Effector memory CD8-positive, alpha-beta T cell (primary cell): ENCODE results near the gene WRNIP1.

Source experiments
- ATAC-seq: fragments of 150-1000 bp; cut with Tn5 transposase; replicated peaks from 2 replicates; pipeline ENCODE4 v1.10.0; 2021; ENCODE audit warnings: mild to moderate bottlenecking, moderate library complexity
- DNase-seq, 3 experiments: peaks; one replicate each; pipeline ENCODE4 v3.0.0; 2021
- H3K27ac Mint-ChIP-seq, 2 donors: one replicate each; pipeline ENCODE4 v1.8.0; 2022; ENCODE audit warnings: mild to moderate bottlenecking in 2 of 2, mixed read lengths in 2 of 2, moderate library complexity in 2 of 2
- H3K27me3 Mint-ChIP-seq, 2 donors: one replicate each; pipeline ENCODE4 v1.8.0; 2022; ENCODE audit warnings: mixed read lengths in 2 of 2
- H3K36me3 Mint-ChIP-seq: one replicate; pipeline ENCODE4 v1.8.0; 2022; ENCODE audit warnings: mild to moderate bottlenecking, moderate library complexity, mixed read lengths; ENCODE audit not compliant: insufficient read depth
- H3K4me1 Mint-ChIP-seq, 2 donors: one replicate each; pipeline ENCODE4 v1.8.0; 2022; ENCODE audit warnings: low read depth in 2 of 2, mixed read lengths in 2 of 2
- H3K4me3 Mint-ChIP-seq, 2 donors: one replicate each; pipeline ENCODE4 v1.8.0; 2022; ENCODE audit warnings: mild to moderate bottlenecking in 2 of 2, mixed read lengths in 2 of 2, moderate library complexity in 2 of 2
- H3K9me3 Mint-ChIP-seq, 2 donors: one replicate each; pipeline ENCODE4 v1.8.0; 2022; ENCODE audit warnings: mixed read lengths in 2 of 2

WRNIP1 gene

DNA sequence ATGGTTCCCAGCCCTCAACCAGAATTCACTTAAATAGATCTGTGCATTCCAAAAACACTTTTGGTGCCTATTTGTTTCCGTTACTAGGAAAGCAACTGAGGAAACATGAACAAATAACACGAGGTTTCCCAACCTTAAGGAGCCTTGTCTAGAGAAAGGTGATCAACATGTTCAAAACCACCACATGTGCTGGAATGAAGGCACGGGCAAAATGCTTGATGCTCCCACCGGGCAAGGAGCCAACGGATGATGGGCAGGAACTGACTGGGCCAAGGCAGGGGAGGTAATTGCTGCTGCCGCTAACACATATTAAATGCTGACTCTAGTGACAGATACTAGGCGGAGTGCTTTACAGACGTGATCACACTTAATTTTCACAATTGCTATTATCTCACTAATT is 17.0 kb upstream of the WRNIP1 start:
- peaks cover 3 to 5% of the 10 kb centered on the region in 2 donors for H3K4me1 Mint-ChIP-seq
- H3K9me3 Mint-ChIP-seq = no peaks in the 10 kb centered on the region
- H3K36me3 Mint-ChIP-seq = no peaks in the 10 kb centered on the region
- H3K27me3 Mint-ChIP-seq = peaks cover 4 to 10% of the 10 kb centered on the region in 2 donors
- no peak overlapping the region for H3K4me3 Mint-ChIP-seq
- DNase-seq = no peak
- H3K27ac Mint-ChIP-seq = no peak overlapping the region
- no peak for ATAC-seq

DNA sequence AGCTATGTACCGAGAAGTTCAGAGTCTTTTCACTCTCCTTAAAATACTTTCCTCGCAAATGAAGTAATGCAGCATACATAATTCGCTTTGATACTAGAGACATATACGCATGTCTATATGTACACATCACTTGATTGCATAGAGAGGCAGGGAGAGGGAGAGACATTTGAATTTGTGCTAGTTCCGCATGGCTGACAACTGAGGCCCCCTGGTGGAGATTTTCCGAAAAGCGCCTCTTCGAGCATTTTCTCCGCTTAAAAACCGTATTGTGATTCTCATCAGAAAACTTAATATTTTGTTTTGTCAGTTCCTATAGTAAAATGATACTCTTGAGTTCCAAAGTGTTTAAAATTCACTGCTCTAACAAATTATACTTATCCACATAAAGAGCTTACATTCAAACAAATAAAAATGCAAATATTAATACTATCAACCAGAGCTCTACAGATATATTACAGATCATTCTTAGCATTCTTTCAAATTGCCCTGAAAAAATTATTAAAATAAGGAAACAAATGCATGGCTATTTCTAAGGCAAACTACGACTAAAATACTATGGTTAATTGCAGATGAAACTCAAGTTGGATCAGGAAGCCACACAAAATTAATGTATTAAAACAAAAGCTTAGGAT is 15.1 kb upstream of the WRNIP1 start:
- no peak overlapping the region for H3K4me3 Mint-ChIP-seq
- H3K36me3 Mint-ChIP-seq = no peaks in the 10 kb centered on the region
- peak; percentile 72 for ATAC-seq
- H3K27ac Mint-ChIP-seq = no peak overlapping the region
- peaks cover 3 to 11% of the 10 kb centered on the region in 2 donors for H3K4me1 Mint-ChIP-seq
- H3K27me3 Mint-ChIP-seq = no peaks in the 10 kb centered on the region
- peak; percentile 58 to 76 (median 64) for DNase-seq
- H3K9me3 Mint-ChIP-seq = no peaks in the 10 kb centered on the region

DNA sequence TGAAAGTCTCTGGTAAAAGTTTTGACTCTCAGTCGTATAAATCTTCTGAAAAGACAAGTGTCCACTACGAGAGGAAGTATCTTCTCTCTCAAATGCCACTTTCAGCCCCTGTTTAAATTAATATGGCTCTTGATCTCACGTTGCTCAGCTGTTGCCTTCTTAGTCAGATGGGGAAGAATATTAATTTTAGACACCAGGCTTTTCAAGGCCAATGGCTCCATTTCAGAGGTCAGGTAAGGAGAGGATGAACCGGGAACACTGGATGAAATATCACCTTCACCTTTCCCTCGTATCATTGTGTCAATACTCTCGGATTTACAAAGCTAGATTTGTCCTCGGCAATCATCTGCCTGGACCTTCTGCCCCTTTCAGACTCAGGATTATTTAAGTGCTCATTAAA is 14.4 kb upstream of the WRNIP1 start, which contains the start of gene MYLK4:
MYLK4 (minus strand) TSS at position 91 of the 400 bp plus-strand sequence. CDS start 1,628 bp downstream, outside the sequence.
- H3K9me3 Mint-ChIP-seq = no peaks in the 10 kb centered on the region
- peaks cover 5 to 7% of the 10 kb centered on the region in 2 donors for H3K27me3 Mint-ChIP-seq
- no peak within 1 kb of the TSS for H3K4me3 Mint-ChIP-seq
- H3K27ac Mint-ChIP-seq = no peak within 1 kb of the TSS
- DNase-seq (no peak), ATAC-seq (no peak)
- H3K36me3 Mint-ChIP-seq = no peaks in the 10 kb centered on the region
- peaks cover 3 to 11% of the 10 kb centered on the region in 2 donors for H3K4me1 Mint-ChIP-seq

DNA sequence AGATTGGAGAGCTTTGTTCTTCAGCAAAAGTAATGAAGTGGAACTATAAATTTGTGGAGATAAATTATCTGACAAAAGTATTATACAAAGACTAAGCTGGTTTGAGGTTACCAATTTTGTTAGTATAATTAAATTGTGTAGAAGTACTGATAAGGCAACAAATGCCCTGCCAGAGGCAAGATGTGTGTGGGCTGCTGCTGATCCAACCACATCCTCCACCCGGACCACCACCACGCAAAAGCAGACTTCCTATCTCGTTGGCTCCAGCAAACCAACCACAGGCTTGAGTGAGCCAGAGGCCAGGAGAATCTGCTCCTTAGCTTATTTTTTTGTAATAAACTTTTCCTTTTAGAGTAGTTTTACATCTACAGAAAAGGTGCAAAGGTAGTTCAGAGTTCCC is 13.3 kb upstream of the WRNIP1 start:
- Mint-ChIP-seq H3K4me3 (no peak overlapping the region), H3K27ac (no peak overlapping the region), H3K9me3 (no peaks in the 10 kb centered on the region), H3K36me3 (no peaks in the 10 kb centered on the region), H3K4me1 (peaks cover 3 to 11% of the 10 kb centered on the region in 2 donors), H3K27me3 (peaks cover 15 to 16% of the 10 kb centered on the region in 2 donors)
- DNase-seq = no peak
- ATAC-seq = no peak

DNA sequence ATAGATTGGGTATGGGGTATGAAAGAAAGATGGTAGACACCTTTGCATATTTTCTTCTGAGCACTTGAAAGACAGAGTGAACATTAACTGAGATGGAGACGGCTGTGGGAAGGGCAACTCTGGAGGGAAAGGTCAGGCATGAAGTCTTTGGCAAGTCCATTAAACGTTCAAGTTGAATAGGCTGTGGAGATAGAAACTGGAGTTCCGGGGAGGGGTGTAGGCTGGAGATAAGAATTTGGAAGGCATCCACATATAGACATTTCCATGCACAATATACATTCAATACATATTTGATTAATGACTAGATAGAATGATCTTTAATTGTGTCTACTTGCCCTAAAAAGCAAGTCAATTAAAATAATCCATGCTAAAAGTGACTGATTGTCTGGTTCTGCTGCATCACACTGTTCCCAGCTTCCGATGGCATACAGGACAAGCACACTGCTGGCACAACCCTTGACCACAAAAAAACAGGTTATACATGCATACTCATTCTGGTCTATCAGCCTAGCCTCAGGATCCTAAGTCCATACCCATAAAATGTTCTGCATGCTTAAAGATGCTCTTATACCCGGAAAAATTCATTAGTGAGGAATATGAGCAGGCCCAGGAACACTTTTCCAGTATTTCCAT is 12.6 kb upstream of the WRNIP1 start:
- Mint-ChIP-seq H3K9me3 (no peaks in the 10 kb centered on the region), H3K36me3 (no peaks in the 10 kb centered on the region), H3K4me3 (no peak overlapping the region), H3K27ac (no peak overlapping the region), H3K4me1 (peaks cover 3 to 11% of the 10 kb centered on the region in 2 donors), H3K27me3 (peaks cover 15 to 16% of the 10 kb centered on the region in 2 donors)
- DNase-seq (no peak), ATAC-seq (no peak)

DNA sequence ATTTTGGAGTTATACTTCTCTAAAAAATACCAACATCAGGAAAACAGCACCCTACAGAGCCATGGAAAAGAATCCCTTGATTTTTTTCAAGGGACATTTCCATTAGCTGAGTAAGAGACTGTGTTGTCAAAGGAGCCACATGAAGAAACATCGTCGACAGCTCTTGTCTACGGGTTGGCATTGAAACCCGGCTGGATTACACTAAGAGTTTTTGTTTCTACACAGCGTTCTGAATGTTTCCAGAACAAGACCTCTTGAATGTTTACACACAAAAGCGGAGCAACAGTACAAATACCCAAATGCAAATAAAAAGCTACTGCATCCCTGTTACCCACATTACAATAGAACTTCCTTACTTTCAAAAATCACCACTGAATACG is 12.1 kb upstream of the WRNIP1 start:
- H3K27me3 Mint-ChIP-seq = peaks cover 15 to 16% of the 10 kb centered on the region in 2 donors
- no peak overlapping the region for H3K4me3 Mint-ChIP-seq
- H3K9me3 Mint-ChIP-seq = no peaks in the 10 kb centered on the region
- no peak for ATAC-seq
- DNase-seq = no peak
- no peaks in the 10 kb centered on the region for H3K36me3 Mint-ChIP-seq
- H3K4me1 Mint-ChIP-seq = peaks cover 3 to 11% of the 10 kb centered on the region in 2 donors
- no peak overlapping the region for H3K27ac Mint-ChIP-seq

DNA sequence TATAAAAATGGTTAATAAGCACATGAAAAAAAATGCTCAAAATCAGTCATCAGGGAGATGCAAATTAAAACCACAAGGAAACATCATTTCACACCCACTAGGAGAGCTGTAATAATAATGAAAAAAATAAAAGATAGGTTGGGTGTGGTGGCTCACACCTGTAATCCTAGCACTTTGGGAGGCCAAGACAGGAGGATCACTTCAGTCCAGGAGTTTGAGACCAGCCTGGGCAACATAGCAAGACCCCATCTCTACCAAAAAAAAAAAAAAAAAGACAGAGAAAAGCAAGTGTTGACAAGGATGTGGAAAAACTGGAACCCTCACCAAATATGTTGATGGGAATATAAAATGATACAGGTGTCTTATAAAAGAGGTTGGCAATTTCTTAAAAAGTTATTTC is 11.4 kb upstream of the WRNIP1 start:
- H3K4me1 Mint-ChIP-seq = peaks cover 3 to 11% of the 10 kb centered on the region in 2 donors
- no peaks in the 10 kb centered on the region for H3K36me3 Mint-ChIP-seq
- H3K9me3 Mint-ChIP-seq = no peaks in the 10 kb centered on the region
- no peak for DNase-seq
- no peak overlapping the region for H3K4me3 Mint-ChIP-seq
- no peak overlapping the region for H3K27ac Mint-ChIP-seq
- ATAC-seq = no peak
- H3K27me3 Mint-ChIP-seq = peaks cover 15 to 16% of the 10 kb centered on the region in 2 donors

DNA sequence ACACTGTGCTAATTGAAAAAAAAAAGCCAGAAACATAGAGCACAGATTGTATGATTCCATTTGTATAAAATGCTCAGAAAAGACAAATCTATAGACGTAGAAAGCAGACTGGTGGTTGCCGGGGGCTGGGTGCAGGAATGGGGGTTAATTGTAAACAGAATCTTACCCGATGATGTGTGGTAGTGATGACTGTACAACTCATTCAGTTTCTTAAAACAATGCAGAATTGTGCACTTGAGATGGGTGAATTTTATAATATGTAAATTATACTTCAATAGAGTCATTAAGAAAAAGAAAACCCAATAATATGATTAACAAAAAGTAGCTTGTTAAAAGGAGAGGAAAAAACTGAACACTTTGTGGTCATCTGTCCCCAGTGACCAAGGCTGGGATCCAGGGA is 10.8 kb upstream of the WRNIP1 start:
- DNase-seq (no peak), ATAC-seq (no peak)
- Mint-ChIP-seq H3K36me3 (no peaks in the 10 kb centered on the region), H3K4me1 (peaks cover 3 to 11% of the 10 kb centered on the region in 2 donors), H3K4me3 (no peak overlapping the region), H3K9me3 (no peaks in the 10 kb centered on the region), H3K27ac (no peak overlapping the region), H3K27me3 (peaks cover 15 to 16% of the 10 kb centered on the region in 2 donors)

DNA sequence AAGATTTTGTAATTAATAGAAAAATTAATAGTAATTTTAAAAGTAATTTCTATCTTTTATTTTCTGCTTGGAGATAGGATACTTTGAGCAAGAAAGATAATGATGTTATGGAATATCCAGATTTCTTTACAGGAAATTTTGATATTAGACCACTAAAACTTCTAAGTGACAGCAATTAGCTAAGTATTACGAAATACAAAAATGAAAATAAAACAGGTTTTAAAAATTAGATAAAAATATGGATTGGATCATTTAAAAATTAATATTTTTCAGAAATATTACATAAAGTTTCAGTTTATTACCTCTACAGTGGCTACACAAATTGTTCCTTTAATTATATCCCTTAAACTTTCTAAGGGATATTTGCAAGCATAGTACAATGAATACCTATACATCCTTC is 10.3 kb upstream of the WRNIP1 start:
- Mint-ChIP-seq H3K4me1 (peaks cover under 1 to 8% of the 10 kb centered on the region in 2 donors), H3K27me3 (peaks cover 15 to 16% of the 10 kb centered on the region in 2 donors), H3K9me3 (no peaks in the 10 kb centered on the region), H3K4me3 (no peak overlapping the region), H3K27ac (no peak overlapping the region), H3K36me3 (no peaks in the 10 kb centered on the region)
- DNase-seq = no peak
- ATAC-seq = no peak

DNA sequence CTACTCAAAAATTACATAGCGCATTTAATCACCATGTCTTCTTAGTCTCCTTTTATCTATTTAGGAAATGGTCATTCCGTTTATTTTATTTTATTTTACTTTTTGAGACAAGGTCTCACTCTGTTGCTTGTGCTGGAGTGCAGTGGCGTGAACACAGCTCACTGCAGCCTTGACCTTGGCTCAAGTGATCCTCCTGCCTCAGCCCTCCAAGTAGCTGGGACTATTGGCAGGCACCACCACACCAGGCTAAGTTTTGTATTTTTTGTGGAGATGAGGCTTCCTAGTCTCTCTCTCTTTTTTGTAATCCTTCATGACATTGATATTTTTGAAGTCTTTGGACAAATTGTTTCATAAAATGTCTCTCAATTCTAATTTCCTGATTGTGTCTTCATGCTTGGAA is 9.7 kb upstream of the WRNIP1 start:
- no peak for DNase-seq
- no peak overlapping the region for H3K4me3 Mint-ChIP-seq
- no peak overlapping the region for H3K27ac Mint-ChIP-seq
- H3K36me3 Mint-ChIP-seq = no peaks in the 10 kb centered on the region
- H3K27me3 Mint-ChIP-seq = peaks cover 15 to 16% of the 10 kb centered on the region in 2 donors
- peaks cover 0 to 7% of the 10 kb centered on the region in 2 donors for H3K4me1 Mint-ChIP-seq
- no peaks in the 10 kb centered on the region for H3K9me3 Mint-ChIP-seq
- ATAC-seq = no peak

DNA sequence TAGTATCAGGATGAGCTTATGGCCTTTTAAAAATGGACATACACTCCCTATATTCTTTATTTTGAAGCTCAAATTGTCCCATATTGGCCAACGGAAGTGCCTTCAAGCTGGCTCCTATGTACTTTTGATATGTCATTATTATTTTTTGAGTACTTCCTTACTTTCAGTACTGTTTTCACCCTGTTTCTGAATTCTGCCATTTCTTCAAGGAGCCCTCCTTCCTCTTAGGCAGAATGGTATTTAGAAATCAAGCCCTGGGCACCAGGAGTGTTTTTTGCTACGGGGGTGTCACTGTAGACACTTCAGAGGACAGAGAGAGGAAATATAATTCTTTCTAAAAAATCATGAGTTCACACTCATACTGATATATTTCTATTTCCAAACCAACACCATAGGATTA is 9.0 kb upstream of the WRNIP1 start:
- H3K36me3 Mint-ChIP-seq = no peaks in the 10 kb centered on the region

DNA sequence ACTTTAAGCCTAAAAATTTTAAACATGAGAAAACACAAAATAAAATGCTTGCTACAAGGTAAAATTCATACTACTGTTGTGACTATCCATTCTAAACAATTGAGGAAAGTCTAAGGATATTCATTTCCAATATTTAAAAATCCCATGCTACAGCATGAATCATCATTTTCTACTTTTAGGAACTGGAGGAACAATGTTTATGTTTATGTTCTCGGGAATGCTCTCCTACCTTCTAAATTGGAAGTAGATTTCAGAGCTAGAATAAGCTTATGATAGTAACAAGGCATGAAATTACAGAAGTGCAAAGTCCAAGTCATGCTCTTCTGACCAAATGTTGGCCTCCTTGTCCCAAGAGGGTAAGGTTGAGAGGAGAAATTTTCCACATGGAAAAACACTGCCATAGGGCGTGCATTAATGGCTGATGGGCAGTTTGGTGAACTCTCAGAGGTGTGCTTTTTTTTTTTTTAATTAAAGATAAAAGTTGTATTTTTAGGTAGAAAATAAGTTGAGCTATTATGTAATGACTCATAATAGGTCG is 8.4 kb upstream of the WRNIP1 start:
- ATAC-seq = no peak
- H3K4me1 Mint-ChIP-seq = peaks cover 3 to 7% of the 10 kb centered on the region in 2 donors
- no peak overlapping the region for H3K4me3 Mint-ChIP-seq
- no peaks in the 10 kb centered on the region for H3K9me3 Mint-ChIP-seq
- no peaks in the 10 kb centered on the region for H3K36me3 Mint-ChIP-seq
- no peak for DNase-seq
- H3K27ac Mint-ChIP-seq = no peak overlapping the region
- peaks cover 15 to 16% of the 10 kb centered on the region in 2 donors for H3K27me3 Mint-ChIP-seq

More for the DNA sequence above, 9.0 kb upstream of the WRNIP1 start:
- DNase-seq (no peak), ATAC-seq (no peak)
- Mint-ChIP-seq H3K4me3 (no peak overlapping the region), H3K27me3 (peaks cover 15 to 16% of the 10 kb centered on the region in 2 donors), H3K4me1 (peaks cover 3 to 7% of the 10 kb centered on the region in 2 donors), H3K9me3 (no peaks in the 10 kb centered on the region), H3K27ac (no peak overlapping the region)

DNA sequence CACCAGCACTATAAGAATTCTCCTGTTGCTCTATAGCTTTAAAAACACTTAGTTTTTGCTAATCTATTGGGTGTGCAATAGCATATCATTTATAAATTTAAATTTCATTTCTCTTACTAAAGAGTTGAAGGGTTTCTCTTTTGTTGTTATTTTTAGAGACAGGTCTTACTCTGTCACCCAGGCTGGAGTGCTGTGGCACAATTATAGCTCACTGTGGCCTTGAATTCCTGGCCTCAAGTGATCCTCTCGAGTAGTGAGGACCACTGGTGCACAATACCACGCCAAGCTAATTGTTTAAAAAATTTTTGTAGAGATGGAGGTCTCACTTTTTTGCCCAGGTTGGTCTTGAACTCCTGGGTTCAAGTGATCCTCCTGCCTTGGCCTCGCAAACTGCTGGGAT is 6.2 kb upstream of the WRNIP1 start:
- peaks cover under 1% of the 10 kb centered on the region for H3K36me3 Mint-ChIP-seq
- no peak for ATAC-seq
- H3K4me1 Mint-ChIP-seq = peaks cover 0 to 3% of the 10 kb centered on the region in 2 donors

More for the DNA sequence above, 6.2 kb upstream of the WRNIP1 start:
- no peak for DNase-seq
- Mint-ChIP-seq H3K27ac (no peak overlapping the region), H3K4me3 (no peak overlapping the region), H3K27me3 (peaks cover 15 to 16% of the 10 kb centered on the region in 2 donors), H3K9me3 (no peaks in the 10 kb centered on the region)
